Measurements from ENCODE around the gene EVI2A.

DNA sequence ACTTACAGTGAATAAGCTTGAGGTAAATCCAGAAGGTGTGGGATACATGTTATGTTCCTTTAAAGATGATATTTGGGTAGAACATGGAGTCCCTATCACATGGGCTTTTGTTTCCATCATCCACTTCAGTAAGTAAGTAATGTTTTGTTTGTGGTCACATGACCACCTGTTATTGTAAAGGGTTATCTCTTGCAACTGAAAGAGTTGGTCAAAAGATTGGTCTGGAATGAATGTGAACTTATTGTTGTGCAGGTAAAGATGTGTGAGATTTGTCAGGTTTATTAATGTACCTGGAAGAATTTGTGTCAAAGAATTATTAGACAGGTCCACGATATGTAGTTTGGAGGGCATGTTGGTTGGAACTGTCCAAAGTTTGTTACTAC is 25.9 kb downstream of the EVI2A start:
- no peak for TF ChIP-seq POLR2A (IDR thresholded peaks at IDR 0.05; ENCODE audit: low read length)
- TF ChIP-seq GATA1 (IDR thresholded peaks at IDR 0.05; ENCODE audit: low read depth, low read length): no peak

All from erythroblast (primary cell).